HS-5 (cell line): ENCODE measurements around the gene PAM16.

ENCODE experiments used
- DNase-seq: peaks from one replicate; pipeline ENCODE4 v3.0.0-alpha.2; 2012; ENCODE audit warnings: low read depth

PAM16 gene

GRCh38 chr16:4298761-4299522, 52.2 kb downstream of the PAM16 start:
- DNase-seq, result peak; percentile 85

- DNase-seq, result no peak
Observed at GRCh38 chr16:4297480-4297879, 53.6 kb downstream of the PAM16 start.

GRCh38 chr16:4295581-4295980, 55.5 kb downstream of the PAM16 start:
- DNase-seq, result no peak

- no peak for DNase-seq
Observed at GRCh38 chr16:4293822-4294457, 57.2 kb downstream of the PAM16 start.

- no peak for DNase-seq
Observed at GRCh38 chr16:4293181-4293716, 57.9 kb downstream of the PAM16 start.

GRCh38 chr16:4291699-4292098, 59.4 kb downstream of the PAM16 start:
- DNase-seq, result no peak
